GM12878 (cell line): Measurements from ENCODE around the gene TPCN1. TPM values are rescaled to one million over a fixed set of nuclear protein-coding genes. Genes with fewer than 3 reads are reported as not detected.
A peak's percentile ranks its signal among the peaks of the same experiment; 100 is the strongest.

ENCODE experiments used
- ATAC-seq: fragments of 200-7000 bp; cut with Tn5 transposase; 3 replicates; pipeline ENCODE4 v1.9.1; 2020; ENCODE audit warnings: mild to moderate bottlenecking, moderate library complexity
- BruUV-seq: library from RNA; stranded (reverse); fragments of 400-500 nt; replicated peaks from 2 replicates; lab custom pipeline; 2021; lab: Mats Ljungman, UMichigan
- CTCF ChIA-PET: fragments of 300-600 bp; sonication (Branson Sonifier 250); formaldehyde crosslinking; extraction: SDS; loops from one replicate; lab custom pipeline; 2021; ENCODE audit warnings: inconsistent platforms; lab: Yijun Ruan, JAX
- POLR2A ChIA-PET: fragments of 350-600 bp; formaldehyde crosslinking; extraction: SDS; loops from one replicate; lab custom pipeline; 2021; ENCODE audit warnings: inconsistent platforms; lab: Charles Lee
- RAD21 ChIA-PET: fragments of 300-600 bp; sonication (Branson Sonifier 250); formaldehyde crosslinking; loops from one replicate; lab custom pipeline; 2023; ENCODE audit warnings: antibody characterized with exemption; ENCODE audit not compliant: unreplicated experiment; lab: Charles Lee
- SMC1A ChIA-PET: fragments of 300-600 bp; sonication (Branson Sonifier 250); formaldehyde crosslinking; loops from one replicate; lab custom pipeline; 2023; ENCODE audit not compliant: unreplicated experiment, uncharacterized antibody; lab: Charles Lee
- DNase-seq: peaks from one replicate; pipeline ENCODE4 v3.0.0-alpha.2; 2011; ENCODE audit warnings: low read depth, low spot score
- FAIRE-seq: peaks from 3 replicates; lab custom pipeline; 2011; peaks lifted over from hg19 to GRCh38; lab: Jason Lieb, UNC
- H2AFZ ChIP-seq: 2 replicates; pipeline ENCODE4 v1.6.0; 2011; ENCODE audit warnings: low read depth, low read length, control low read depth; ENCODE audit not compliant: control insufficient read depth
- H3K27ac ChIP-seq: 2 replicates; pipeline ENCODE4 v1.5.1; 2011; ENCODE audit warnings: control low read depth; ENCODE audit not compliant: control insufficient read depth, insufficient read depth
- H3K27me3 ChIP-seq, 2 experiments: replicated peaks in 1 of 2; 2 replicates each; pipeline versions ENCODE4 v1.6.0 to v1.6.1; 2011; ENCODE audit warnings: low read length in 1 of 2; ENCODE audit not compliant: control insufficient read depth in 2 of 2, insufficient read depth in 2 of 2
- H3K36me3 ChIP-seq, 2 experiments: 2 replicates each; pipeline ENCODE4 v1.5.1; 2011; ENCODE audit warnings: low read length in 1 of 2; ENCODE audit not compliant: control insufficient read depth in 2 of 2, insufficient read depth in 2 of 2
- H3K4me1 ChIP-seq: 2 replicates; pipeline ENCODE4 v1.6.1; 2011; ENCODE audit warnings: mild to moderate bottlenecking, low read length, moderate library complexity, mixed read lengths; ENCODE audit not compliant: control insufficient read depth, insufficient read depth
- H3K4me2 ChIP-seq: 2 replicates; pipeline ENCODE4 v1.6.0; 2011; ENCODE audit warnings: control low read depth; ENCODE audit not compliant: control insufficient read depth, insufficient read depth
- H3K4me3 ChIP-seq: fragments of 200-600 bp; sonication (generic); 2 replicates; pipeline ENCODE4 v1.5.1; 2016
- H3K79me2 ChIP-seq: 2 replicates; pipeline ENCODE4 v1.6.0; 2011; ENCODE audit warnings: low read length; ENCODE audit not compliant: control insufficient read depth, insufficient read depth
- H3K9ac ChIP-seq: 2 replicates; pipeline ENCODE4 v1.8.0; 2011; ENCODE audit warnings: low read length, control low read depth, mixed read lengths; ENCODE audit not compliant: control insufficient read depth, insufficient read depth
- H3K9me3 ChIP-seq: replicated peaks from 3 replicates; pipeline ENCODE4 v1.5.1; 2011; ENCODE audit warnings: mild to moderate bottlenecking, low read length; ENCODE audit not compliant: control insufficient read depth, insufficient read depth
- H4K20me1 ChIP-seq: 2 replicates; pipeline ENCODE4 v1.6.0; 2011; ENCODE audit not compliant: control insufficient read depth, insufficient read depth
- ASH2L ChIP-seq: fragments of 300-600, 200-600 bp; sonication (generic); IDR thresholded peaks from 2 replicates; pipeline ENCODE4 v1.6.1; 2017; ENCODE audit warnings: low read depth, mild to moderate bottlenecking, borderline replicate concordance
- CBFB ChIP-seq: IDR thresholded peaks from 2 replicates; pipeline ENCODE4 v1.6.1; 2016; ENCODE audit warnings: antibody characterized with exemption, low read depth
- CBX3 ChIP-seq: fragments of 200-600 bp; sonication (generic); IDR thresholded peaks from 2 replicates; pipeline ENCODE4 v1.6.1; 2016; ENCODE audit warnings: low read depth, borderline replicate concordance
- CHD1 ChIP-seq: IDR thresholded peaks from 2 replicates; pipeline ENCODE4 v1.6.1; 2012; ENCODE audit warnings: low read depth, low read length, improper control_type of control experiment
- CHD4 ChIP-seq: fragments of 200-600 bp; sonication (generic); IDR thresholded peaks from 2 replicates; pipeline ENCODE4 v1.6.1; 2016; ENCODE audit warnings: mild to moderate bottlenecking
- DPF2 ChIP-seq: fragments of 450-650 bp; IDR thresholded peaks from 2 replicates; pipeline ENCODE4 v1.6.1; 2017; ENCODE audit warnings: mild to moderate bottlenecking
- KDM1A ChIP-seq: fragments of 200-600 bp; sonication (generic); IDR thresholded peaks from 2 replicates; pipeline ENCODE4 v1.6.1; 2016; ENCODE audit warnings: borderline replicate concordance
- MLLT1 ChIP-seq: fragments of 450-650 bp; IDR thresholded peaks from 2 replicates; pipeline ENCODE4 v1.6.1; 2016; ENCODE audit warnings: mild to moderate bottlenecking
- NFYB ChIP-seq: IDR thresholded peaks from 2 replicates; pipeline ENCODE4 v1.6.1; 2011; ENCODE audit warnings: low read depth, mild to moderate bottlenecking, low read length, improper control_type of control experiment, moderate library complexity; ENCODE audit not compliant: insufficient read depth
- NRF1 ChIP-seq: conservative IDR thresholded peaks from 2 replicates; pipeline ENCODE4 v1.6.1; 2011; ENCODE audit warnings: mild to moderate bottlenecking, low read depth, low read length, improper control_type of control experiment
- POLR2A ChIP-seq: IDR thresholded peaks from 2 replicates; pipeline ENCODE4 v1.6.1; 2011; ENCODE audit warnings: low read depth, mild to moderate bottlenecking, low read length
- TCF3 ChIP-seq: IDR thresholded peaks from 2 replicates; pipeline ENCODE4 v1.6.1; 2012; ENCODE audit warnings: low read depth, mild to moderate bottlenecking, low read length, borderline replicate concordance; ENCODE audit not compliant: insufficient read depth
- USF2 ChIP-seq: IDR thresholded peaks from 2 replicates; pipeline ENCODE4 v1.6.1; 2011; ENCODE audit warnings: low read depth, low read length, improper control_type of control experiment, borderline replicate concordance
- WGBS: methylation state at CpG from one replicate; pipeline ENCODE4 v1.1.6; 2016; ENCODE audit warnings: low lambda C conversion rate; ENCODE audit not compliant: insufficient replicate concordance, insufficient coverage; ENCODE audit errors: missing lambda C conversion rate; 5-methylcytosine and 5-hydroxymethylcytosine counted together
- in situ Hi-C: fragments of 300-500 bp; cut with MboI; formaldehyde crosslinking; loops from 9 replicates; pipeline ENCODE4 v1.14.3; 2018; ENCODE audit warnings: mixed read lengths
- intact Hi-C: fragments of 100-400 bp; cut with micrococcal nuclease; formaldehyde crosslinking; loops from one replicate; pipeline ENCODE4 v1.14.2; 2022; ENCODE audit not compliant: unreplicated experiment
- polyA plus RNA-seq, 11 experiments: library from polyadenylated mRNA; depleted of rRNA in 4 of 11; unstranded in 6 of 11; stranded (reverse) in 5 of 11; fragments of >200 nt; fragmentation: Nextera tagmentation in 4 of 11; fragmentation: Illumina TruSeq in 1 of 11; extraction: Ambion mirVana in 4 of 11; extraction: Trizol in 1 of 11; gene quantifications; 1 replicate in 1 of 11; 2 replicates in 10 of 11; pipeline versions ENCODE4 v1.2.1 to v1.2.3, GENCODE V29; 2011 to 2016; ENCODE audit warnings: inconsistent platforms in 2 of 11, missing spikeins in 2 of 11, low read depth in 1 of 11
- total RNA-seq, 4 experiments: library from RNA; depleted of rRNA in 3 of 4; stranded (reverse); fragments of >200 nt in 3 of 4; fragmentation: Illumina TruSeq in 1 of 4; extraction: Trizol in 1 of 4; gene quantifications; 2 replicates each; pipeline versions ENCODE4 v1.2.1 to v1.2.3, GENCODE V29; 2013 to 2021
- TF ChIP-seq, protein P1 (sequence below): fragments of 450-650 bp; formaldehyde crosslinking; IDR thresholded peaks from 2 replicates; pipeline ENCODE4 v1.4.0; 2020; ENCODE audit warnings: mild to moderate bottlenecking, moderate library complexity
- TF ChIP-seq, protein P2 (sequence below), 3 experiments: IDR thresholded peaks in 2 of 3; conservative IDR thresholded peaks in 1 of 3; 2 replicates each; pipeline ENCODE4 v1.5.1; 2011; ENCODE audit warnings: low read depth in 3 of 3, low read length in 3 of 3, mild to moderate bottlenecking in 3 of 3, control low read depth in 2 of 3, moderate library complexity in 2 of 3, inconsistent platforms in 1 of 3, mixed read lengths in 1 of 3; ENCODE audit not compliant: control insufficient read depth in 2 of 3, insufficient read depth in 1 of 3; ENCODE audit errors: extremely low read depth in 1 of 3

TPCN1 gene
- total and polyA plus RNA-seq, 10 of the 15 experiments (the other 5 are each of a cell fraction or from before 2014, with no cell fraction given), result 0.79 to 30.9 (median 19.4) TPM

- Histone ChIP-seq H4K20me1 (no peaks in the 10 kb centered on the region), H3K4me3 (no peak overlapping the region), H3K79me2 (no peaks in the 10 kb centered on the region), H3K4me1 (no peaks in the 10 kb centered on the region), H3K27me3 (no peaks in the 10 kb centered on the region), H3K9me3 (no peaks in the 10 kb centered on the region), H3K36me3 (peaks cover 0 to 10% of the 10 kb centered on the region in 2 experiments; a peak in 3 of 4 replicates), H2AFZ (no peak overlapping the region), H3K9ac (no peak overlapping the region), H3K4me2 (no peak overlapping the region), H3K27ac (no peak overlapping the region)
- no TSS peak for BruUV-seq
- no peak for DNase-seq
- in situ Hi-C loops (no loop called here), intact Hi-C loops (no loop called here)
- ChIA-PET POLR2A (no interaction called here), RAD21 (interaction anchor here (1.1 kb wide), 2 partner anchors 94 to 127 kb away, joined by 3 read pairs; no protein-coding TSS in a partner anchor), CTCF (interaction anchor here (1.1 kb wide), 1 partner anchor 128 kb away, joined by 3 read pairs; no protein-coding TSS in a partner anchor), SMC1A (no interaction called here)
- no peak for FAIRE-seq
- ATAC-seq, result no peak
- 83% methylated on average over 13 of the region's 13 CpGs for WGBS
- no peak for TF ChIP-seq ASH2L
- no peak for TF ChIP-seq DPF2
- TF ChIP-seq NFYB, result no peak
- no peak for TF ChIP-seq TCF3
- no peak for TF ChIP-seq CBFB
- no peak for TF ChIP-seq CHD4
- TF ChIP-seq, protein P1, sequence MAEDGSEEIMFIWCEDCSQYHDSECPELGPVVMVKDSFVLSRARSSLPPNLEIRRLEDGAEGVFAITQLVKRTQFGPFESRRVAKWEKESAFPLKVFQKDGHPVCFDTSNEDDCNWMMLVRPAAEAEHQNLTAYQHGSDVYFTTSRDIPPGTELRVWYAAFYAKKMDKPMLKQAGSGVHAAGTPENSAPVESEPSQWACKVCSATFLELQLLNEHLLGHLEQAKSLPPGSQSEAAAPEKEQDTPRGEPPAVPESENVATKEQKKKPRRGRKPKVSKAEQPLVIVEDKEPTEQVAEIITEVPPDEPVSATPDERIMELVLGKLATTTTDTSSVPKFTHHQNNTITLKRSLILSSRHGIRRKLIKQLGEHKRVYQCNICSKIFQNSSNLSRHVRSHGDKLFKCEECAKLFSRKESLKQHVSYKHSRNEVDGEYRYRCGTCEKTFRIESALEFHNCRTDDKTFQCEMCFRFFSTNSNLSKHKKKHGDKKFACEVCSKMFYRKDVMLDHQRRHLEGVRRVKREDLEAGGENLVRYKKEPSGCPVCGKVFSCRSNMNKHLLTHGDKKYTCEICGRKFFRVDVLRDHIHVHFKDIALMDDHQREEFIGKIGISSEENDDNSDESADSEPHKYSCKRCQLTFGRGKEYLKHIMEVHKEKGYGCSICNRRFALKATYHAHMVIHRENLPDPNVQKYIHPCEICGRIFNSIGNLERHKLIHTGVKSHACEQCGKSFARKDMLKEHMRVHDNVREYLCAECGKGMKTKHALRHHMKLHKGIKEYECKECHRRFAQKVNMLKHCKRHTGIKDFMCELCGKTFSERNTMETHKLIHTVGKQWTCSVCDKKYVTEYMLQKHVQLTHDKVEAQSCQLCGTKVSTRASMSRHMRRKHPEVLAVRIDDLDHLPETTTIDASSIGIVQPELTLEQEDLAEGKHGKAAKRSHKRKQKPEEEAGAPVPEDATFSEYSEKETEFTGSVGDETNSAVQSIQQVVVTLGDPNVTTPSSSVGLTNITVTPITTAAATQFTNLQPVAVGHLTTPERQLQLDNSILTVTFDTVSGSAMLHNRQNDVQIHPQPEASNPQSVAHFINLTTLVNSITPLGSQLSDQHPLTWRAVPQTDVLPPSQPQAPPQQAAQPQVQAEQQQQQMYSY (CRISPR knock-in tag), result no peak
- TF ChIP-seq KDM1A, result no peak
- TF ChIP-seq NRF1, result no peak
- TF ChIP-seq CBX3, result no peak
- 0 out of 2 replicates have a peak, but pooled peaks have one; percentile 25 for TF ChIP-seq POLR2A
- TF ChIP-seq MLLT1, result no peak
- TF ChIP-seq CHD1, result no peak
- no peak for TF ChIP-seq USF2
- TF ChIP-seq, protein P2, sequence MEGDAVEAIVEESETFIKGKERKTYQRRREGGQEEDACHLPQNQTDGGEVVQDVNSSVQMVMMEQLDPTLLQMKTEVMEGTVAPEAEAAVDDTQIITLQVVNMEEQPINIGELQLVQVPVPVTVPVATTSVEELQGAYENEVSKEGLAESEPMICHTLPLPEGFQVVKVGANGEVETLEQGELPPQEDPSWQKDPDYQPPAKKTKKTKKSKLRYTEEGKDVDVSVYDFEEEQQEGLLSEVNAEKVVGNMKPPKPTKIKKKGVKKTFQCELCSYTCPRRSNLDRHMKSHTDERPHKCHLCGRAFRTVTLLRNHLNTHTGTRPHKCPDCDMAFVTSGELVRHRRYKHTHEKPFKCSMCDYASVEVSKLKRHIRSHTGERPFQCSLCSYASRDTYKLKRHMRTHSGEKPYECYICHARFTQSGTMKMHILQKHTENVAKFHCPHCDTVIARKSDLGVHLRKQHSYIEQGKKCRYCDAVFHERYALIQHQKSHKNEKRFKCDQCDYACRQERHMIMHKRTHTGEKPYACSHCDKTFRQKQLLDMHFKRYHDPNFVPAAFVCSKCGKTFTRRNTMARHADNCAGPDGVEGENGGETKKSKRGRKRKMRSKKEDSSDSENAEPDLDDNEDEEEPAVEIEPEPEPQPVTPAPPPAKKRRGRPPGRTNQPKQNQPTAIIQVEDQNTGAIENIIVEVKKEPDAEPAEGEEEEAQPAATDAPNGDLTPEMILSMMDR (IDR thresholded peaks at IDR 0.05 in 2 of 3, conservative IDR thresholded peaks at IDR 0.05 in 1 of 3; ENCODE audit: control insufficient read depth in 2 of 3, extremely low read depth in 1 of 3, insufficient read depth in 1 of 3, low read depth in 3 of 3, low read length in 3 of 3), result 0 out of 6 replicates have a peak, but pooled peaks of 1 of the 3 experiments have one; percentile 1
Measured at GRCh38 chr12:113297621-113298471, 76.6 kb downstream of the TPCN1 start.
